ENCODE results near the gene ADAM15.

DNA sequence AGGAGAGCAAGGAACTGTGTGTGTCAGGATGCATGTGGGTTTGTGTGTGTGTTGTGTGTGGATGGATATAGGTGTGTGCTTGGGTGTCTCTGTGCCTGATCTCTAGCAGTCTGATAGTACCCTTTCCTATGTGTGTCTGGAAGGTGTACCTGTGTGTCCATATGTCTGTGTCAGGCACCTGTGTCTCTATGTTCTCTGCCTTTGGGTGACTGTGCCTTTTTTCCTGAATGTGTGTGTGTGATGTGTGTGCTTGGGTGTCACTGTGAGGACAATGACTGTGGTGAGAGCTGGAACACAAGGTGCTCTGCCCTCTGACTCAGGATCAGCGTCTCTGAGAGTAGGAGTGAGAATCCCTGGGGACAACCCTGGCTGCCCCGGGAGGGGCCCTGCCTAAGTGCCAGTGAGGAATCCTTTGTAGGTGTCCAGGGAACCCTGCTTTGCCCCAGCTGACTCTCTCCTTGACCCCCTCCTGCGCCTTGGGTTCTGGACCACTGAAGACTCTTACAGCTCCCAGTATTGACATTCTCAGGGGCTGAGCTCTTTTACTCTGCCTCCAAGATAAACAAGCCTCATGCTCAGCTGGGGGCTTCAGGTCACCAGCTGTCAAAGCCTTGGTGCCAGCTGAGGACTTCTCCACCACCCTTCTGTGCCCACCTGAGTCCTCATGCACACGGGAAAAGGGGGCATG, 26.8 kb downstream of the ADAM15 start:
- TF ChIP-seq, protein P1, sequence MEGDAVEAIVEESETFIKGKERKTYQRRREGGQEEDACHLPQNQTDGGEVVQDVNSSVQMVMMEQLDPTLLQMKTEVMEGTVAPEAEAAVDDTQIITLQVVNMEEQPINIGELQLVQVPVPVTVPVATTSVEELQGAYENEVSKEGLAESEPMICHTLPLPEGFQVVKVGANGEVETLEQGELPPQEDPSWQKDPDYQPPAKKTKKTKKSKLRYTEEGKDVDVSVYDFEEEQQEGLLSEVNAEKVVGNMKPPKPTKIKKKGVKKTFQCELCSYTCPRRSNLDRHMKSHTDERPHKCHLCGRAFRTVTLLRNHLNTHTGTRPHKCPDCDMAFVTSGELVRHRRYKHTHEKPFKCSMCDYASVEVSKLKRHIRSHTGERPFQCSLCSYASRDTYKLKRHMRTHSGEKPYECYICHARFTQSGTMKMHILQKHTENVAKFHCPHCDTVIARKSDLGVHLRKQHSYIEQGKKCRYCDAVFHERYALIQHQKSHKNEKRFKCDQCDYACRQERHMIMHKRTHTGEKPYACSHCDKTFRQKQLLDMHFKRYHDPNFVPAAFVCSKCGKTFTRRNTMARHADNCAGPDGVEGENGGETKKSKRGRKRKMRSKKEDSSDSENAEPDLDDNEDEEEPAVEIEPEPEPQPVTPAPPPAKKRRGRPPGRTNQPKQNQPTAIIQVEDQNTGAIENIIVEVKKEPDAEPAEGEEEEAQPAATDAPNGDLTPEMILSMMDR (conservative IDR thresholded peaks at IDR 0.05; ENCODE audit: low read depth, low read length), result no peak
- no peak for TF ChIP-seq EZH2 (IDR thresholded peaks at IDR 0.05; ENCODE audit: borderline replicate concordance, low read depth, low read length, poor library complexity, severe bottlenecking)
